ENCODE results near the gene RREB1. TPM values are rescaled to one million over a fixed set of nuclear protein-coding genes. Genes with fewer than 3 reads are reported as not detected.

The RREB1 gene
- total RNA-seq, 5 donors from 2014 or later (not counting 1 experiment from before 2014, with no cell fraction given), result 38.1 to 50.1 (median 39.6) TPM

DNA sequence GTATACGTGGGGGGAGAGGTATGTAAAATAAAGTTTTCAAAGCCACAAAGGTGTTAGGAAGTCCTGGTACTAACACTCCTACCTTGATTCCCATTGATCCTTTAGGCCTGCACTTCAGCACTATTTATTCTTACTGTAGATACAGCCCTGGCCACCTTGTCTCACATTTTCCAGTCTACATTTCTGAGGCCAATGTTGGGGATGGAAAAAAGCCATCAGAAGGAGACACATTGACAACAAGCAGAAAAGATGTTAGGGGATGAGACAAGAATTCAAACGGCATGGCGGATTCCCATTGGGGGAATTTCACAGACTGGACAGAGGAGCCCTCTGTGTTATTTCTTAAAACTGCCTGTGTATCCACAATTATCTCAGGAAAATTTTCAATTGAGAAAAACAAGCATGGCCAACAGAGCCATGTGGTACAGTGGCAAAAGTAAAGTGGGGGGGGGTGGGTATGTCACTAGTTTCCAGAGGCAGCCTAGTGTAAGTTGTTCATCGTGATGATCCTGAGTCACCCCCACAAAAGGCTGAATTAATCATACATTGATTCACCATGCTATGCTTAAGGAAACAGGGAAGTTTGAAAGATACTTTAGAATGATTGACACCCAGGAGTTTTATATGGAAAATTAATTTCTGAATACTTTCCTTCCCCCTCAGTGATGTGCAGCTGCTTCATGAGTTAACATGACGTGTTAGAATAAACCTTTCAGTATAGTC, 40.5 kb downstream of the RREB1 start:
- ChIA-PET POLR2A (interaction anchor here in 1 of 2 donors (0.5 kb wide), 1 partner anchor 446 kb away, joined by 8 read pairs; no protein-coding TSS in a partner anchor), CTCF (no interaction called here)
- no peaks in the 10 kb centered on the region for H3K36me3 ChIP-seq (ENCODE audit: control insufficient read depth in 2 of 2, extremely low read depth in 1 of 2, insufficient read depth in 1 of 2, low read length in 1 of 2)
- 100% methylated on average over 2 of the region's 5 CpGs for WGBS (ENCODE audit: insufficient coverage)
- ATAC-seq (replicated peaks in 1 of 4), result no peak
- Mint-ChIP-seq H3K27me3 (no peaks in the 10 kb centered on the region), H3K4me1 (peaks cover 78 to 84% (median 82%) of the 10 kb centered on the region in 3 donors), H3K36me3 (peaks cover 3% of the 10 kb centered on the region), H3K27ac (no peak overlapping the region), H3K4me3 (no peak overlapping the region), H3K9me3 (no peaks in the 10 kb centered on the region)
- H3K27ac ChIP-seq (ENCODE audit: low read length), result no peak overlapping the region
- no peak overlapping the region for H3K4me3 ChIP-seq (ENCODE audit: control insufficient read depth in 1 of 2, extremely low read depth in 1 of 2, low read length in 1 of 2)
- no peak for DNase-seq
- H3K9me3 ChIP-seq, result no peaks in the 10 kb centered on the region
- H3K27me3 ChIP-seq (replicated peaks in 1 of 2; ENCODE audit: control insufficient read depth in 2 of 2, extremely low read depth in 1 of 2, insufficient read depth in 2 of 2, low read length in 1 of 2), result no peaks in the 10 kb centered on the region
- peaks cover 30 to 38% of the 10 kb centered on the region in 2 experiments for H3K4me1 ChIP-seq (ENCODE audit: control insufficient read depth in 1 of 2, extremely low read depth in 1 of 2, insufficient read depth in 2 of 2, low read length in 2 of 2)

GRCh38 chr6:7150381-7151064, 42.8 kb downstream of the RREB1 start:
- H3K4me1 Mint-ChIP-seq, result peaks cover 82 to 88% (median 86%) of the 10 kb centered on the region in 3 donors
- H3K4me1 ChIP-seq (ENCODE audit: control insufficient read depth in 1 of 2, extremely low read depth in 1 of 2, insufficient read depth in 2 of 2, low read length in 2 of 2), result peaks cover 43% of the 10 kb centered on the region in 2 experiments
- H3K36me3 ChIP-seq (ENCODE audit: control insufficient read depth in 2 of 2, extremely low read depth in 1 of 2, insufficient read depth in 1 of 2, low read length in 1 of 2), result no peaks in the 10 kb centered on the region
- ATAC-seq (replicated peaks in 1 of 4) (no peak), DNase-seq (no peak)
- H3K9me3 ChIP-seq, result no peaks in the 10 kb centered on the region
- peaks cover 3% of the 10 kb centered on the region for H3K36me3 Mint-ChIP-seq
- no peaks in the 10 kb centered on the region for H3K27me3 ChIP-seq (replicated peaks in 1 of 2; ENCODE audit: control insufficient read depth in 2 of 2, extremely low read depth in 1 of 2, insufficient read depth in 2 of 2, low read length in 1 of 2)
- WGBS (ENCODE audit: insufficient coverage), result 97% methylated on average over 12 of the region's 14 CpGs
- no peaks in the 10 kb centered on the region for H3K27me3 Mint-ChIP-seq
- no peak overlapping the region for H3K27ac ChIP-seq (ENCODE audit: low read length)
- CTCF ChIA-PET, result no interaction called here
- no peak overlapping the region for H3K4me3 Mint-ChIP-seq
- POLR2A ChIA-PET, result interaction anchor here in 1 of 2 donors (0.6 kb wide), 1 partner anchor 81 kb away, joined by 3 read pairs; no protein-coding TSS in a partner anchor
- no peak overlapping the region for H3K27ac Mint-ChIP-seq
- no peaks in the 10 kb centered on the region for H3K9me3 Mint-ChIP-seq
- H3K4me3 ChIP-seq (ENCODE audit: control insufficient read depth in 1 of 2, extremely low read depth in 1 of 2, low read length in 1 of 2), result no peak overlapping the region

DNA sequence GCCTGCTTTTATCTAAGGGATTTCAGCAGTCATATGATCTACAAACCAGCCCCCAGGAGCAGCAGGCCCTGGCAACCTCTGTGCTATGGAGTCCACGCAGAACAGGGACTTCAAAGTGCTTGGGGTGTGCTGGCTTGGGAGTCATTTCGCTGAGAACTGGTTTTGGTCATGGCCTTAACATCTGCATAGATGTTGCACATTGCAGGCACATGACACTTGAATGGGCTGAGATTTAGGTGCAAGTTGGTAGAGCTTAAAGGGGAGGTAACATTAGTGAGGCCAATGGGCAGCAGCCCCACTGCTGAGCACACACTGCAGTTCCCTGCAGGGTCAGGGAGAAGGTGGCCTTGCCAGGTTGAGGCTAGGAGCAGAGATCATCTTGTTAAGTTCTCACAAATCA, 43.6 kb downstream of the RREB1 start:
- Histone ChIP-seq H3K4me1 (ENCODE audit: control insufficient read depth in 1 of 2, extremely low read depth in 1 of 2, insufficient read depth in 2 of 2, low read length in 2 of 2) (peaks cover 40 to 43% of the 10 kb centered on the region in 2 experiments), H3K9me3 (no peaks in the 10 kb centered on the region), H3K36me3 (ENCODE audit: control insufficient read depth in 2 of 2, extremely low read depth in 1 of 2, insufficient read depth in 1 of 2, low read length in 1 of 2) (no peaks in the 10 kb centered on the region), H3K27ac (ENCODE audit: low read length) (no peak overlapping the region), H3K27me3 (replicated peaks in 1 of 2; ENCODE audit: control insufficient read depth in 2 of 2, extremely low read depth in 1 of 2, insufficient read depth in 2 of 2, low read length in 1 of 2) (no peaks in the 10 kb centered on the region), H3K4me3 (ENCODE audit: control insufficient read depth in 1 of 2, extremely low read depth in 1 of 2, low read length in 1 of 2) (no peak overlapping the region)
- ATAC-seq (replicated peaks in 1 of 4) (no peak), DNase-seq (no peak)
- peaks cover 3% of the 10 kb centered on the region for H3K36me3 Mint-ChIP-seq
- no peak overlapping the region for H3K4me3 Mint-ChIP-seq
- peaks cover 82 to 88% (median 86%) of the 10 kb centered on the region in 3 donors for H3K4me1 Mint-ChIP-seq
- no peak overlapping the region for H3K27ac Mint-ChIP-seq
- 80% methylated on average over 2 of the region's 2 CpGs for WGBS (ENCODE audit: insufficient coverage)
- ChIA-PET POLR2A (no interaction called here), CTCF (no interaction called here)
- no peaks in the 10 kb centered on the region for H3K27me3 Mint-ChIP-seq
- H3K9me3 Mint-ChIP-seq, result no peaks in the 10 kb centered on the region

- no peaks in the 10 kb centered on the region for H3K36me3 ChIP-seq (ENCODE audit: control insufficient read depth in 2 of 2, extremely low read depth in 1 of 2, insufficient read depth in 1 of 2, low read length in 1 of 2)
- Mint-ChIP-seq H3K36me3 (peaks cover 3% of the 10 kb centered on the region), H3K4me3 (no peak overlapping the region), H3K9me3 (no peaks in the 10 kb centered on the region), H3K27ac (peak overlapping the region in 1 of 2 donors; percentile 19), H3K4me1 (peaks cover 78 to 86% (median 84%) of the 10 kb centered on the region in 3 donors), H3K27me3 (no peaks in the 10 kb centered on the region)
- H3K9me3 ChIP-seq, result no peaks in the 10 kb centered on the region
- peaks cover 36 to 37% of the 10 kb centered on the region in 2 experiments for H3K4me1 ChIP-seq (ENCODE audit: control insufficient read depth in 1 of 2, extremely low read depth in 1 of 2, insufficient read depth in 2 of 2, low read length in 2 of 2)
- no peak for DNase-seq
- H3K4me3 ChIP-seq (ENCODE audit: control insufficient read depth in 1 of 2, extremely low read depth in 1 of 2, low read length in 1 of 2), result no peak overlapping the region
- H3K27ac ChIP-seq (ENCODE audit: low read length), result no peak overlapping the region
- H3K27me3 ChIP-seq (replicated peaks in 1 of 2; ENCODE audit: control insufficient read depth in 2 of 2, extremely low read depth in 1 of 2, insufficient read depth in 2 of 2, low read length in 1 of 2), result no peaks in the 10 kb centered on the region
- no peak for ATAC-seq (replicated peaks in 1 of 4)
- ChIA-PET CTCF (no interaction called here), POLR2A (interaction anchor here in 1 of 2 donors (0.8 kb wide), 1 partner anchor 11 kb away, joined by 3 read pairs; no protein-coding TSS in a partner anchor)
Observed at GRCh38 chr6:7152462-7152861, 44.7 kb downstream of the RREB1 start.

- no peaks in the 10 kb centered on the region for H3K9me3 ChIP-seq
- ATAC-seq (replicated peaks in 1 of 4) (peak in 2 of 4 experiments; percentile 26 to 32), DNase-seq (peak in 5 of 35 experiments; percentile 16 to 41 (median 27))
- no peaks in the 10 kb centered on the region for H3K9me3 Mint-ChIP-seq
- WGBS (ENCODE audit: insufficient coverage), result no CpG with 5 or more reads among the region's 2 CpGs
- no peak overlapping the region for H3K4me3 ChIP-seq (ENCODE audit: control insufficient read depth in 1 of 2, extremely low read depth in 1 of 2, low read length in 1 of 2)
- no peaks in the 10 kb centered on the region for H3K27me3 ChIP-seq (replicated peaks in 1 of 2; ENCODE audit: control insufficient read depth in 2 of 2, extremely low read depth in 1 of 2, insufficient read depth in 2 of 2, low read length in 1 of 2)
- H3K4me1 ChIP-seq (ENCODE audit: control insufficient read depth in 1 of 2, extremely low read depth in 1 of 2, insufficient read depth in 2 of 2, low read length in 2 of 2), result peaks cover 32 to 37% of the 10 kb centered on the region in 2 experiments
- no peaks in the 10 kb centered on the region for H3K27me3 Mint-ChIP-seq
- no peak overlapping the region for H3K27ac ChIP-seq (ENCODE audit: low read length)
- peaks cover 80 to 95% (median 87%) of the 10 kb centered on the region in 3 donors for H3K4me1 Mint-ChIP-seq
- H3K4me3 Mint-ChIP-seq, result peak overlapping the region in 1 of 3 donors; percentile 65
- no peaks in the 10 kb centered on the region for H3K36me3 ChIP-seq (ENCODE audit: control insufficient read depth in 2 of 2, extremely low read depth in 1 of 2, insufficient read depth in 1 of 2, low read length in 1 of 2)
- POLR2A ChIA-PET, result interaction anchor here in 1 of 2 donors (0.5 to 0.6 kb wide), 2 partner anchors 65 to 437 kb away, joined by 3 to 12 read pairs; no protein-coding TSS in a partner anchor
- H3K36me3 Mint-ChIP-seq, result peaks cover 3% of the 10 kb centered on the region
- CTCF ChIA-PET, result interaction anchor here (0.6 to 0.8 kb wide), 2 partner anchors 13 to 72 kb away, joined by 3 to 6 read pairs; no protein-coding TSS in a partner anchor
- peak overlapping the region in 1 of 2 donors; percentile 88 for H3K27ac Mint-ChIP-seq
Observed at GRCh38 chr6:7153789-7154188, 46.0 kb downstream of the RREB1 start.

Data from T-cell (primary cell).